ENCODE measurements around the gene HDAC2.
"Not testable (repeated sequence)": the region's sequence is repeated elsewhere in the genome, so short reads cannot be mapped to it uniquely, and the experiment has no call there.

HDAC2 gene

GRCh38 chr6:113998811-113999210 is 27.9 kb upstream of the HDAC2 start:
- H3K27me3 ChIP-seq (ENCODE audit: control insufficient read depth in 1 of 2, insufficient read depth in 2 of 2, low read length in 2 of 2), result no peaks in the 10 kb centered on the region
- no peak overlapping the region for H3K9ac ChIP-seq (ENCODE audit: low read length)
- no peaks in the 10 kb centered on the region for H3K36me3 ChIP-seq (ENCODE audit: insufficient read depth, low read length)
- H3K4me1 ChIP-seq (ENCODE audit: insufficient read depth, low read length), result peaks cover 21% of the 10 kb centered on the region
- no peak overlapping the region for H3K27ac ChIP-seq (ENCODE audit: low read depth, low read length)
- no peak overlapping the region for H3K4me3 ChIP-seq (ENCODE audit: low read depth in 1 of 2, low read length in 2 of 2)
- no peaks in the 10 kb centered on the region for H3K9me3 ChIP-seq (ENCODE audit: low read length)

- H3K27ac ChIP-seq (ENCODE audit: low read depth, low read length), result no peak overlapping the region
Measured at GRCh38 chr6:113997116-113997515, 26.2 kb upstream of the HDAC2 start.

GRCh38 chr6:113995634-113996033 is 24.7 kb upstream of the HDAC2 start:
- H3K4me3 ChIP-seq (ENCODE audit: low read depth in 1 of 2, low read length in 2 of 2), result no peak overlapping the region
- peak overlapping the region; percentile 72 for H3K27ac ChIP-seq (ENCODE audit: low read depth, low read length)
- no peaks in the 10 kb centered on the region for H3K36me3 ChIP-seq (ENCODE audit: insufficient read depth, low read length)
- H3K9me3 ChIP-seq (ENCODE audit: low read length), result no peaks in the 10 kb centered on the region
- no peak overlapping the region for H3K9ac ChIP-seq (ENCODE audit: low read length)
- H3K4me1 ChIP-seq (ENCODE audit: insufficient read depth, low read length), result peaks cover 21% of the 10 kb centered on the region
- no peaks in the 10 kb centered on the region for H3K27me3 ChIP-seq (ENCODE audit: control insufficient read depth in 1 of 2, insufficient read depth in 2 of 2, low read length in 2 of 2)

More at GRCh38 chr6:113997116-113997515, 26.2 kb upstream of the HDAC2 start:
- peaks cover 21% of the 10 kb centered on the region for H3K4me1 ChIP-seq (ENCODE audit: insufficient read depth, low read length)
- H3K9me3 ChIP-seq (ENCODE audit: low read length), result no peaks in the 10 kb centered on the region
- H3K4me3 ChIP-seq (ENCODE audit: low read depth in 1 of 2, low read length in 2 of 2), result no peak overlapping the region
- no peaks in the 10 kb centered on the region for H3K27me3 ChIP-seq (ENCODE audit: control insufficient read depth in 1 of 2, insufficient read depth in 2 of 2, low read length in 2 of 2)
- H3K9ac ChIP-seq (ENCODE audit: low read length), result no peak overlapping the region
- H3K36me3 ChIP-seq (ENCODE audit: insufficient read depth, low read length), result no peaks in the 10 kb centered on the region

- no peaks in the 10 kb centered on the region for H3K36me3 ChIP-seq (ENCODE audit: insufficient read depth, low read length)
- H3K27me3 ChIP-seq (ENCODE audit: control insufficient read depth in 1 of 2, insufficient read depth in 2 of 2, low read length in 2 of 2), result no peaks in the 10 kb centered on the region
- peaks cover 21% of the 10 kb centered on the region for H3K4me1 ChIP-seq (ENCODE audit: insufficient read depth, low read length)
- no peaks in the 10 kb centered on the region for H3K9me3 ChIP-seq (ENCODE audit: low read length)
- H3K4me3 ChIP-seq (ENCODE audit: low read depth in 1 of 2, low read length in 2 of 2), result no peak overlapping the region
- no peak overlapping the region for H3K9ac ChIP-seq (ENCODE audit: low read length)
- H3K27ac ChIP-seq (ENCODE audit: low read depth, low read length), result peak overlapping the region; percentile 72
Measured at GRCh38 chr6:113994934-113995342, 24.0 kb upstream of the HDAC2 start.

- no peaks in the 10 kb centered on the region for H3K36me3 ChIP-seq (ENCODE audit: insufficient read depth, low read length)
- H3K4me3 ChIP-seq (ENCODE audit: low read depth in 1 of 2, low read length in 2 of 2), result no peak overlapping the region
- no peaks in the 10 kb centered on the region for H3K9me3 ChIP-seq (ENCODE audit: low read length)
- H3K27me3 ChIP-seq (ENCODE audit: control insufficient read depth in 1 of 2, insufficient read depth in 2 of 2, low read length in 2 of 2), result no peaks in the 10 kb centered on the region
- peaks cover under 1% of the 10 kb centered on the region for H3K4me1 ChIP-seq (ENCODE audit: insufficient read depth, low read length)
- H3K27ac ChIP-seq (ENCODE audit: low read depth, low read length), result no peak overlapping the region
- H3K9ac ChIP-seq (ENCODE audit: low read length), result no peak overlapping the region
Measured at GRCh38 chr6:113989675-113990074, 18.7 kb upstream of the HDAC2 start.

- not testable (repeated sequence) for H3K9me3 ChIP-seq (ENCODE audit: low read length); H3K27ac ChIP-seq (ENCODE audit: low read depth, low read length); H3K27me3 ChIP-seq (ENCODE audit: control insufficient read depth in 1 of 2, insufficient read depth in 2 of 2, low read length in 2 of 2); H3K36me3 ChIP-seq (ENCODE audit: insufficient read depth, low read length); H3K4me3 ChIP-seq (ENCODE audit: low read depth in 1 of 2, low read length in 2 of 2); H3K4me1 ChIP-seq (ENCODE audit: insufficient read depth, low read length); H3K9ac ChIP-seq (ENCODE audit: low read length)
Measured at GRCh38 chr6:113982675-113983074, 11.7 kb upstream of the HDAC2 start.

GRCh38 chr6:113982055-113982550 is 11.2 kb upstream of the HDAC2 start:
- no peak overlapping the region for H3K27ac ChIP-seq (ENCODE audit: low read depth, low read length)
- no peak overlapping the region for H3K9ac ChIP-seq (ENCODE audit: low read length)

GRCh38 chr6:113980937-113981554 is 10.1 kb upstream of the HDAC2 start:
- no peak overlapping the region for H3K4me3 ChIP-seq (ENCODE audit: low read depth in 1 of 2, low read length in 2 of 2)
- H3K27ac ChIP-seq (ENCODE audit: low read depth, low read length), result no peak overlapping the region
- no peaks in the 10 kb centered on the region for H3K27me3 ChIP-seq (ENCODE audit: control insufficient read depth in 1 of 2, insufficient read depth in 2 of 2, low read length in 2 of 2)
- no peaks in the 10 kb centered on the region for H3K36me3 ChIP-seq (ENCODE audit: insufficient read depth, low read length)
- H3K9ac ChIP-seq (ENCODE audit: low read length), result no peak overlapping the region
- no peaks in the 10 kb centered on the region for H3K4me1 ChIP-seq (ENCODE audit: insufficient read depth, low read length)
- no peaks in the 10 kb centered on the region for H3K9me3 ChIP-seq (ENCODE audit: low read length)

More at GRCh38 chr6:113982055-113982550, 11.2 kb upstream of the HDAC2 start:
- Histone ChIP-seq H3K4me3 (ENCODE audit: low read depth in 1 of 2, low read length in 2 of 2) (no peak overlapping the region), H3K9me3 (ENCODE audit: low read length) (no peaks in the 10 kb centered on the region), H3K36me3 (ENCODE audit: insufficient read depth, low read length) (no peaks in the 10 kb centered on the region), H3K27me3 (ENCODE audit: control insufficient read depth in 1 of 2, insufficient read depth in 2 of 2, low read length in 2 of 2) (no peaks in the 10 kb centered on the region), H3K4me1 (ENCODE audit: insufficient read depth, low read length) (no peaks in the 10 kb centered on the region)

- Histone ChIP-seq H3K27me3 (ENCODE audit: control insufficient read depth in 1 of 2, insufficient read depth in 2 of 2, low read length in 2 of 2) (no peaks in the 10 kb centered on the region), H3K4me1 (ENCODE audit: insufficient read depth, low read length) (no peaks in the 10 kb centered on the region), H3K9me3 (ENCODE audit: low read length) (no peaks in the 10 kb centered on the region), H3K36me3 (ENCODE audit: insufficient read depth, low read length) (no peaks in the 10 kb centered on the region), H3K4me3 (ENCODE audit: low read depth in 1 of 2, low read length in 2 of 2) (no peak overlapping the region), H3K27ac (ENCODE audit: low read depth, low read length) (no peak overlapping the region), H3K9ac (ENCODE audit: low read length) (no peak overlapping the region)
Measured at GRCh38 chr6:113979937-113980336, 9.0 kb upstream of the HDAC2 start.

GRCh38 chr6:113978084-113978675 is 7.2 kb upstream of the HDAC2 start:
- H3K9ac ChIP-seq (ENCODE audit: low read length), result no peak overlapping the region
- H3K4me3 ChIP-seq (ENCODE audit: low read depth in 1 of 2, low read length in 2 of 2), result no peak overlapping the region
- no peaks in the 10 kb centered on the region for H3K9me3 ChIP-seq (ENCODE audit: low read length)
- no peaks in the 10 kb centered on the region for H3K4me1 ChIP-seq (ENCODE audit: insufficient read depth, low read length)
- no peak overlapping the region for H3K27ac ChIP-seq (ENCODE audit: low read depth, low read length)
- H3K27me3 ChIP-seq (ENCODE audit: control insufficient read depth in 1 of 2, insufficient read depth in 2 of 2, low read length in 2 of 2), result no peaks in the 10 kb centered on the region
- no peaks in the 10 kb centered on the region for H3K36me3 ChIP-seq (ENCODE audit: insufficient read depth, low read length)

- no peaks in the 10 kb centered on the region for H3K27me3 ChIP-seq (ENCODE audit: control insufficient read depth in 1 of 2, insufficient read depth in 2 of 2, low read length in 2 of 2)
- H3K4me3 ChIP-seq (ENCODE audit: low read depth in 1 of 2, low read length in 2 of 2), result no peak overlapping the region
- H3K36me3 ChIP-seq (ENCODE audit: insufficient read depth, low read length), result no peaks in the 10 kb centered on the region
- no peak overlapping the region for H3K9ac ChIP-seq (ENCODE audit: low read length)
- no peaks in the 10 kb centered on the region for H3K9me3 ChIP-seq (ENCODE audit: low read length)
- peaks cover 2% of the 10 kb centered on the region for H3K4me1 ChIP-seq (ENCODE audit: insufficient read depth, low read length)
- no peak overlapping the region for H3K27ac ChIP-seq (ENCODE audit: low read depth, low read length)
Measured at GRCh38 chr6:113976806-113977205, 5.9 kb upstream of the HDAC2 start.

GRCh38 chr6:113971741-113972140 is 793 bp upstream of the HDAC2 start:
- no peak overlapping the region for H3K9ac ChIP-seq (ENCODE audit: low read length)

More at GRCh38 chr6:113971741-113972140, 793 bp upstream of the HDAC2 start:
- Histone ChIP-seq H3K4me1 (ENCODE audit: insufficient read depth, low read length) (peaks cover 31% of the 10 kb centered on the region), H3K27ac (ENCODE audit: low read depth, low read length) (no peak overlapping the region), H3K4me3 (ENCODE audit: low read depth in 1 of 2, low read length in 2 of 2) (peak overlapping the region in 1 of 2 donors; percentile 93), H3K27me3 (ENCODE audit: control insufficient read depth in 1 of 2, insufficient read depth in 2 of 2, low read length in 2 of 2) (no peaks in the 10 kb centered on the region), H3K9me3 (ENCODE audit: low read length) (no peaks in the 10 kb centered on the region), H3K36me3 (ENCODE audit: insufficient read depth, low read length) (no peaks in the 10 kb centered on the region)

Measured in muscle layer of colon (tissue), 2 donors.